Fibroblast of lung (primary cell): ENCODE results near the gene MALL.

Experiments
- CTCF ChIP-seq, 2 donors: IDR thresholded peaks in 1 of 2; conservative IDR thresholded peaks in 1 of 2; 1 replicate in 1 of 2; 2 replicates in 1 of 2; pipeline ENCODE4 v1.5.1; 2011 to 2012; ENCODE audit warnings: low read length in 2 of 2, control low read depth in 1 of 2, inconsistent platforms in 1 of 2, low read depth in 1 of 2, mild to moderate bottlenecking in 1 of 2
- EZH2 ChIP-seq: IDR thresholded peaks from 2 replicates; pipeline ENCODE4 v1.5.1; 2012; ENCODE audit warnings: low read length, control low read depth, mild to moderate bottlenecking; ENCODE audit errors: missing control alignments

GRCh38 chr2:110116033-110116710 is 550 bp upstream of the MALL start:
- TF ChIP-seq CTCF (conservative IDR thresholded peaks at IDR 0.05 in 1 of 2, IDR thresholded peaks at IDR 0.05 in 1 of 2; ENCODE audit: low read depth in 1 of 2, low read length in 2 of 2) = peak; percentile 55 to 82
- TF ChIP-seq EZH2 = no peak
